ENCODE data around the gene GPR146.

Gene GPR146

DNA sequence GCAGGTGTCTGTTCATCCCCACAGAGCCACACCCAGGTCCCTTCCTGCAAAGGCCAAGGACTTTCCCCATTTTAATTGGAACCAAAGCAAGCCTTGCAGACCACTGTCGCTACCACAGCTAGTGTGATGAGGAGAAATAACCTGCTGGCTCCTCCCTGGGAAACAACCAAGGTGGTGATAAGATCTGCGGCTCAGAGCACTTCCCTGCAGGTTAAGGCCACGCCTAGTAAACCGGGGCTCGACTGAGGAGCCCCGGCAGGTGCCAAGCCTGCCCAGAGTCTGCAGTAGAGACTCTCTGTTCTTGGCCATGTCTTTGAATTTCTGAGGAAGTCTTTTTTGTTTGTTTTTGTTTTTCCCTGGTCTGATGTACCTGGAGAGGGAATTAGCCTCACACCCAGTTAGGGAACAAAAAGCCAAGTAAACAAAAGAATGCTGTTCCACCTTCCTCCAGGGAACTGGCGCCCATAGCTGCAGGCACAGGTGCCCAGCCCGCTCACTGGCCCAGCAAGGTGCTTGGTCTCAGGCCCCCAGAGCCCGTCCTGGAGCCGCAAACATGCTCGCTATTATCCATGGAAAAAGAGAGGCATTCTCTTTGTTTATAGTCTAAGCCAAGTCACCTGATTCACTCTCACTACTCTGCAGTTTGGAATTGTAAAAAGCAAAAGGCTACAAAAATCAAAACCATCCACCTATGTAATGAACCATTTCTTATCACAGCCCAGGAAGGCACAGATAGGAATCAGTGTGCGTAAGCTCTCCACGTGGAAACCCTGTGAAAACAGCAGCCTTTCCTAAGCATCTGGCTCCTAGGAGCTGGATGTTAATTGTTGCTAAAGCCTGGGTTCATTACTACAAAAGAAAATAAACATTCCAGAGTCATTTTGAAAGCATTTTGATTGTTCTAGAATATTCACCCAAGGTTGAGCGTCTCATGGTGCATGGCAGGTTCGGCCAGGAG is 2.7 kb downstream of the GPR146 start:
- no peak for DNase-seq

DNA sequence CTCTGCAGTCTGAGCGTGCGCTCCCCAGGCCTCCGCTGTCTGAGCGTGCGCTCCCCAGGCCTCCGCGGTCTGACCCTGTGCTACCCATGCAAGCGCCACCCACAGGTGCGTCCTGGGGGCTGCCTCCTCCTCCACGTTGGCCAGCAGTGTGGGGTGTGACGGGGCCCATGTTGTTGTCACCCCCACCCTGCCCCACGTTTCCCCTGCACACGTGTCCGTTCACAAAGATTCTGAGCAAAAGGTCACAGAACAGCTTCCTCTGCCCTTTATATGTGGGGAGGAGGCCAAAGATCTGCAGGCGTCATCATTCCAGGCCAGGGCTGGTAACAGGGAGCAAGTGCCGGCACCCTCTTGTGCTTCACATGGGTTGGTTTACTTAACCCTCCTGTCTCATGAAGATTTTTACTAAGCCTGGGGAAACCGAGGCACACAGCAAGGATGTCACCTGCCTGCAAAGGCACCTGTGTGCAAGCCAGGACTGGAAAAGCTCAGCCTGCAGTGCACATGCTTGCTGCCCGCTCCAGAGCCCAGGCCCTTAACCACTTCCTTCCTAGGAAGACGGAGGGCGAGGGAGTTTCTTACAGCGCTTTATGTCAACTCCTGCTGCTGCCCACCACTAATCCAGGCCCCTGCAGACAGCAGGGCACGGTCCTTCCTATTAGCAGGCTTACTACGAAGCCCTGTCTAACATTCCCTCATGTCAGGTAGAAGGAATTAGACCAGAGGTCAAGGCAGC is 4.8 kb downstream of the GPR146 start:
- DNase-seq, result no peak

DNA sequence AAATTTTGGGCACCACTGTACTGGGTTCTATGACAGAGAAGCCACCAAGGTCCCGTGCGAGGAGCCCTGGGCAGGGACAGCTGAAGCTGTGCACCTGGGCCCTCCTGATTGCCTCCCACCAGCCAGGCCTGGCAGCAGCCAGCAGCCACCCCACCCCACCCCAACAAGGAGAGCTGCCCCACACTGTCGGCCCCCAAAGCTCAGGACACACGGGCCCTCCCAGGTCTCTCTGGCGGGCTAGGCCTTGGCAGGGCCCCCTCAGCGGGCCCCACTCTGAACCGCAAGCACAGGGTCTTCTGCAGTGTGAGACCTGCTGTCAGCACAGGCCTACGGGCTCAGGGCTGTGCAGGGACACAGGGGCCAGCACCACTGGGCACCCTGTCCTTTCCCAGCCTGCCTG is 5.5 kb downstream of the GPR146 start:
- no peak for DNase-seq

DNA sequence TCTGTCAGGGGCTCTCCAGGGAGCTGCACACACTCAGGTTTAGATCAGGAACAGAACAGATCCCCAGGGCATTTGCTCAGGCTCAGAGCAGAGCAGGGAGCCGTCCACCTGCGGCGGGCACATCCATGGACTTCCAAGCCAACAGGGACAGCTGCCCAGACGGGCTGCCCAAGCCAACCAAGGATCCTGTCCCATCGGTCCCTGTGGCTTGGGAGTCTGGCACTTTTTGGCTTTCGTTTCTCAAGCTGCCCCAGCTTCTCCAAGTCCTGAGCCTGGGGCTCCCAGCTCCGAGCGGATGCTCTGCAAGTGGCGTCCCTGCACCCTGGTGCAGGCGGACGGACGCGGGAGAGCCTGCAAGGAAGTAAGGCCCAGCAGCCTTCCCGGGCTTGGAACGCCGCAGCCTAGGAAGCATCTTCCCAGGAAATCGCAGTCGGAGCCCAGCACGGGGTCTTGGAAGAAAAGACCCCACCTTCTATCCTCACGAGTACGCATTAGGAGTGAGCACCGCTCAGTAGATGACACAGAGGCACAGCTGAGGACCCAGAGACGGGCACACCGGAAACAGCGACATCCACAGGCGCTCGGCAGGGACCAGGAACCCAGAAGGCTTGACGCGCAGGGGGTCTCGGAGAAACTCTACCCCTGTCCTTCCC is 6.0 kb downstream of the GPR146 start:
- DNase-seq, result no peak

DNA sequence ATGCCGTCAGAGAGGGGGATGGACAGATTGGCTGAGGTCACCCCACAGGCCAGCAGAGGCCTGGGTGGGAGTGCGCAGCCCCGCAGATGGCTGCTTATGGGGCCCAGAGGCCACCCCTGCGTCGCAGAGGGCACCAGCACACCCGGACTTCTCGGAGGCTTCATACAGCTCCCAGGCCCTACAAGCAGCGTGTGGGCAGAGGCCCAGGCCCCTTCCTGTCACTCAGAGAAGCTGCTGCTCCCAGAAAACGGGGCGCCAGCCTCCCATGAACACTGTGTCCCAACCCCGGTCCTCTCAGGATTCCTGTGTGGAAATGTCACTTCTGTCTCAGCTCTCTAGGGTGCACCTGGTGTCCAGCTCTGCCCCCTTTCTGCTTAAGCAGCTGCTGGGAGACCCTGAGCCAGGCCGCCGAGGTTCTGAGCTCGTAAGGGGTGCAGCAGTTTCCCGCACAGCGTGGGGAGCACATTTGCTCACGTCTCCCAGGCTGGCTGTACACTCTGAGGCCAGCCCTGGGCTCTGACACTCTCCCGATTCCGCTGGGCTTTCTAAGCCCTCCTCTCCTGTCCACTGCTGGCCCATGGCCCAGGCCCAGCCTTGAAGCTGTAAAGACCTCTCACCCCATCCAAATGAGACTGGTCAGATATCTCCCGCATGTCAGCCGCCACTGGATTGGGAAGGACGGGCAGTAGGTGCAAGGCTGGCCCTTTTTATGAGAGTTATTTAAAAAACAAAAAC is 6.8 kb downstream of the GPR146 start:
- no peak for DNase-seq

DNA sequence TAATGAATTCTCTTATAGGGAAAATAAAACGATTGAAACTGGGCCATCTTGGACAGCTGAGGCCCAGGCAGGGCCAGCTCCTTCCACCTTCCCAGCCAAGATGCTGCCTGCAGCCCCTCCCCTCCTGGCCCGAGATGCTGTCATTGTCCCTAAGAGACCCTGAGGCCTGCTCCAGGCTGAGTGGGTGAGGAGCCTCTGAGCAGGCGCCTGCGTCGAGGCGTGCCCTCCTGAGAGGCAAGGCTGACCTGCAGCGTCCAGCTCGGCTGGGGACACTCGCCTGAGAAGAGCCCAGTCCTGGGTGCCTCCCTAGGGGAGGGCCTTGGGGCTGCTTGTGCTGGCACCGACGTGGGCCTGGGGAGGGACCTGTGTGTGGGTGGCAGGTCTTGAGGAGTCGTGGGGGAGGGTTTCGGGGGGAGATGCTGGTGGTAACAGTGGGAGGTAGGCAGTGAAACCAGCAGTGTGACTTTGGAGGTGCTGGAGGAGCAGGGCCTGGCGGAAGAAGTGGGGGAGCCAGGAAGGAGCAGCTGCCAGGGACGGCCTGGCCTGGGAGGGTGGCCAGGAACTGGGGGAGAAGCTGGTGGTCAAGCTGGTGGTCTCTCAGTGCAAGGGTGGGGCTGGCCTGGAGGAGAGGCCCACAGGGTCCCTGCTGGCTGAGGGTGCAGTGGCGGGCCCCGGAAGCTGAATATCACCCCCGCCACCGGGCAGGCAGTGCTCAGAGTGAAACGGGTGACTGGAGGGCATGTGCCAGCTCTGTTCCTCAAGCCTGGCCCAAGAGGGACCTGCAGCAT is 7.9 kb downstream of the GPR146 start:
- no peak for DNase-seq

DNA sequence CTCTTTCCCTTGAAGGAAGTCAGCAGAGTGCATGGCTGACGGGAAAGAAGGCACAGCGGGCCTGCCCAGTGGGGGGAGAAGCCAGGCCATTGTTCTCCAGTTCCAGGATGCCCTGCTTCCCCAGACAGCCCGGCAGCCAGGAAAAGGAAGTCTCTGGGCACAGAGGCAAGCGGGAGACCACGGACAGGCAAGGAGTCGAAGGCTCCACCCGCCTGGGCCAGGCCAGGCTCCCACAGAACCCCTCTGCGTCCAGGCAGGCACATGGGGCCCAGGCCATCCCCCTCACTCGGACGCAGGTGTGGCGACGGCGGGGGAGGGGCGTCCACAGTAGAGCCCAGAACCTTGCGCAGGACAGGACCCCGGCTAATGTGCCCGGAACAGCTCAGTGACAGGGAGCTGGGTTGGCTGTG is 8.7 kb downstream of the GPR146 start:
- DNase-seq, result no peak

DNA sequence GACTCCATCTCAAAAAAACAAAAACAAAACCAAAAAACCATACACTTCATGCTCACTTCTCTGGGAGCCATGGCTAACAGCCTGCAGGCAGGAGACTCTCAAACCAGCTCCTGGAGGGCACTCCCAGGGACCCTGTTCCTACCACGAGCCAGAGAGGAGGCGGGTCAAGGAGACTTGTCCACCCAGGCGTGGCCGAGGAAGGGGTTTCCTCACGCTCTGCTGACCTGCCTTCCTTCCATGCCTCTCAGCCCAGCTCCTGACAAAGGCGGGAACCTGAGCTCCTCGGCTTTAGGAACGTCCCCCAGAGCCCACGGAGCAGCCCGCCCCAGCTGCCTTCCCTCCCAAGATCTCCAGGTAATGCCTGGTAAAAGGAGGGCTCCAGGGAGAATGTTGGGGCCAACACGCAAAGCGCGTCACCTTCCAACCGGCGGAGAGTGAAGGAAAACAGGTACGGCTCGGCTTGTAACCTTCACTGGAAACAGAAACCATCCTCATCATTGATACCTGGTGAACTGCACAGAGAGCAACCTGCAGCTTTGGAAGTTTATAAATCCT is 9.5 kb downstream of the GPR146 start:
- no peak for DNase-seq

DNA sequence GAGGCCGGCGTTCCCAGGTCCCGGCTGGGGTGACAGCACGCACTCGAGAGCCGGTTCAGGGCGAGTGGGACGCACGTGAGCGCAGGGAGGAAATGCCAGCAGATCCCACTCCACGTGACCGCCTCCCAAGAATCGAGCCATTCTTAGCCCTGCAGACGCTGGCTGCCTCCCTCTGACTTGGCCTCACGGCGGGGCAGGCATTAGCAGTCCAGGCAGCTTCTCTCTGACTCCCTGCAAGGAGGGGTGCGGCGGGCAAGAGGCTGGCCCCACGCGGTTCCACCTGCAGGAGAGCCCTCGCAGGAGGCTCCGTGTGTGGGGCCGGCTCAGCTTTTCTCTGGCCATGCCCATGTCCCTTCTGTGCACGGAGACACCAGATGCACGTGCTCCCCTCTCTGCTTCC is 10.1 kb downstream of the GPR146 start:
- no peak for DNase-seq

DNA sequence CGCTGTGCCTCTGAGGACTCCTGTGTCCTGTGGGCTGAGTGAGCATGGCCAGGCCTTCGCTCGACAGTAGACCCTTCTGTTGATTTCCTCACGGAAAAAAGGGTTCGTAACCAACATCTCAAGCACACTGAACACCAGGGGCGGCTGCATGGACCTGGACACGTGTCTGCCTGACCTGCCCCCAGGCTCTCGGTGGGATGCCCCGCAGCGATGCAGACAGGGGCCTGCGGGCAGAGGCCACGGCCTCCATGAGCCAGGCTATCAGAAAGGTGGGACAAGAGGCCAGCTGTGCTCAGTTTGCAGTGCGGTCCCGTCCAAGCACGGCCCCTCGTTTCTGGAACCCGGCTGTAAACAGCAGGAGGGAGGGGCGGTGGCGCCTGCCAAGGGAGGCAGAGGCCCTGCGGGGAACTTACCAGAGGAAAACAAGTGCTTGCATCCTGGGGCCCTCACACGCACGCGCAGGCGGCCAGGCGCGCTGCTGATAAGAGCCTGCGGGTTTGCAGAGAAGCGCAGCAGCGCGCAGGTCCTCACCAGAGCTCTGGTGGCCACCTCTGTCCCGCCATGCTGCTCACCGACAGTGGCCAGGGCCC is 10.6 kb downstream of the GPR146 start:
- peak; percentile 94 for DNase-seq

DNA sequence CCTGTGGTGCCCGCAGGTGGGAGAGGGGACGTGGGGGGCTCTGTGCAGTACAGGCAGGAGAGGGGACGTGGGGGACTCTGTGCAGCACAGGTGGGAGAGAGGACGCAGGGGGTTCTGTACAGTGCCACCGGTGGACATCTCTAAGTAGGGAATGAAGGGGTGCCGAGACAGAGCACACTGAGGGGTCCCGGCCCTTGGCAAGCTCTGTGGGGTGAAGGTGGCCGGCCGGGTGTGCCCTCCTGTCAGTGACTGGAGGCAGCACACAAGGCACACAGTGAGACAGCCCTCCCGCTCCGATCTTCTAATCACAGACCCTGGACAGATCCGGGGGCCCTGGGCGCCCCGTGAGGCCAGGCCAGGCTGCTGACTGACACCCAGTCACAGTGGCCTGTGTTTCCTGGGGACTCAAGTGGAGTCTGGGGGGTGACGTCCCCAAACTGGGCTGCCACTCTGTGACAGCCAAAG is 11.2 kb downstream of the GPR146 start:
- DNase-seq, result peak; percentile 39

DNA sequence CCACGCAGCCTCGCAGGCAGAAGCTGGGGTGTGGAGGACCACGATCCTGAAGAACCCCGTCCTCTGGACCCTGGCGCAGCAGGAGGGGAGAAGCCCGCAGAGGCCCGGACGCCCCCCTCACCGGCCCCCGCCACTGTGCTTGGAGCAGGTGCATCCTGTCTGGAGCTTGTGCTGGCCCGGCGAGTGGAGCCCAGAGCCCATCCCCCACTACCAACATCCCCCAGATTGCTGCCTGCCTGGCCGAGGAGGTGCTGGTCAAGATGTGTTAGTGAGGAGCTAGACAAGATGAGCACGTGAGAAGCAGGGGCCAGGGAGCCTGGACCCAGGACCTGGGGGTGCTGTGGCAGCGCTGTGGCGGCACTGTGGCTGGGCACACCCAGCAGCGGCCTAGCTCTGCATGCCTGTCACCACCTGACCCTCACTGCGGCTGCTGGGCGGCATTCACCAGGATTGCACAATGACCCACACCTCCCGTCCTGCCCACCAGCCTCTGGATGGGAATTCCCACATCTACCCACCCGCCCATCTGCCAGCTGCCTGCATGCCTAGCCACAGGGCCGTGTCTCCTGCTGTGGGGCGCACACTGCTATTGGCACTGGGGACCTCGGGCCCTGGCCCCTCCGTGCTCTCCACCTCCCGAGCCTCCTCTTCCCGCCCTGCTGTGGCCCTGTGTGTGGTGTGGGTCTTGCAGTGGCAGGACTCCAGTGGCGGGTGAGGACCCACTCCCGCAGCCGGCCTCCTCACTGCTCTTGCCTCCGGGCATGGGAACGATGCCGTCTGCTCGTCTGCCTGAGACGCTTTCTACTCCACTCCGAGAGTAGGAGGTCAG is 11.8 kb downstream of the GPR146 start:
- peak; percentile 23 for DNase-seq

DNA sequence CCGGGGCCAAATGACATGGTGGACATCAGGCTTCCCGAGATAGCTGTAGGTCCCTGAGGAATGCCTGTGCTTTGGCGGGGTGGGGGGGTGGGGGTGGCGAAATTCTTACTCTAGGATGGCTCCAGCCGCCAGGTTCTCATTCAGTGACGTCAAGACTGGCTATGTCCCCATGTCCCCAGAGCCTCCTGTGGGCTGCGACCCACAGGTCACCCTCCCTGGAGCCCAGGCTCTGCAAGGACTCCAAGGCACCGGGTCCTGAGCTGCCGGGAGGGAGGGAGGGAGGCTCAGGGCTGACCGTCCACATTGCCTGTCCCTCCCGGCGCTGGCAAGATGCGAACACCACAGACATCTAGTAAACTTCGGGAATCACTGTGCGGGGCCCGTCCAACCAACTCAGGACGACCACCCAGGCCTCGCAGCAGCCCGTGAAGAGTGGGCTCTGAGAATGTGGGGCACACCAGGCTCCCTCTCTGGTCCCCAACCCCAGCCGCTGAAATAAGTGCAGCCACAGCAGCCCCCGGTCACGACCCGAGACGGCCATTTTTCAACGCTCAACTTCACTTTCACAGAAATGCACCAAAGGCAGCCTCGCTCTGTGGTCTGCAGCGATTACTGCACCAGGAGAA is 12.6 kb downstream of the GPR146 start:
- DNase-seq, result no peak

DNA sequence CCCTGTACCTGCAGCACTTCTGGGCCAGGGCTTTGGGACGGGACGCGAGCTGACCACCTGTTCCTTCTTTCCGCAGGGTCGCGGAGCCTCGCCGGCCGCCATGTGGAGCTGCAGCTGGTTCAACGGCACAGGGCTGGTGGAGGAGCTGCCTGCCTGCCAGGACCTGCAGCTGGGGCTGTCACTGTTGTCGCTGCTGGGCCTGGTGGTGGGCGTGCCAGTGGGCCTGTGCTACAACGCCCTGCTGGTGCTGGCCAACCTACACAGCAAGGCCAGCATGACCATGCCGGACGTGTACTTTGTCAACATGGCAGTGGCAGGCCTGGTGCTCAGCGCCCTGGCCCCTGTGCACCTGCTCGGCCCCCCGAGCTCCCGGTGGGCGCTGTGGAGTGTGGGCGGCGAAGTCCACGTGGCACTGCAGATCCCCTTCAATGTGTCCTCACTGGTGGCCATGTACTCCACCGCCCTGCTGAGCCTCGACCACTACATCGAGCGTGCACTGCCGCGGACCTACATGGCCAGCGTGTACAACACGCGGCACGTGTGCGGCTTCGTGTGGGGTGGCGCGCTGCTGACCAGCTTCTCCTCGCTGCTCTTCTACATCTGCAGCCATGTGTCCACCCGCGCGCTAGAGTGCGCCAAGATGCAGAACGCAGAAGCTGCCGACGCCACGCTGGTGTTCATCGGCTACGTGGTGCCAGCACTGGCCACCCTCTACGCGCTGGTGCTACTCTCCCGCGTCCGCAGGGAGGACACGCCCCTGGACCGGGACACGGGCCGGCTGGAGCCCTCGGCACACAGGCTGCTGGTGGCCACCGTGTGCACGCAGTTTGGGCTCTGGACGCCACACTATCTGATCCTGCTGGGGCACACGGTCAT is 13.3 kb downstream of the GPR146 start:
- no peak for DNase-seq

DNA sequence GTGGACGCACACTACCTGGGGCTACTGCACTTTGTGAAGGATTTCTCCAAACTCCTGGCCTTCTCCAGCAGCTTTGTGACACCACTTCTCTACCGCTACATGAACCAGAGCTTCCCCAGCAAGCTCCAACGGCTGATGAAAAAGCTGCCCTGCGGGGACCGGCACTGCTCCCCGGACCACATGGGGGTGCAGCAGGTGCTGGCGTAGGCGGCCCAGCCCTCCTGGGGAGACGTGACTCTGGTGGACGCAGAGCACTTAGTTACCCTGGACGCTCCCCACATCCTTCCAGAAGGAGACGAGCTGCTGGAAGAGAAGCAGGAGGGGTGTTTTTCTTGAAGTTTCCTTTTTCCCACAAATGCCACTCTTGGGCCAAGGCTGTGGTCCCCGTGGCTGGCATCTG is 14.0 kb downstream of the GPR146 start:
- DNase-seq, result no peak

DNA sequence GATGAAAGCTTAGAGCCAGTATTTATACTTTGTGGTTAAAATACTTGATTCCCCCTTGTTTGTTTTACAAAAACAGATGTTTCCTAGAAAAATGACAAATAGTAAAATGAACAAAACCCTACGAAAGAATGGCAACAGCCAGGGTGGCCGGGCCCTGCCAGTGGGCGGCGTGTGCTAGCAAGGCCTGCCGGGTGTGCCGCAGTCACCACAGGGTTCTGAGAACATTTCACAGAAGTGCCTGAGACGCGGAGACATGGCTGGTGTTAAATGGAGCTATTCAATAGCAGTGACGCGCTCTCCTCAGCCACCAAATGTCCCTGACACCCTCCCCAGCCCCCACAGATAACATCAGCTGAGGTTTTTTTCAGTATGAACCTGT is 14.5 kb downstream of the GPR146 start:
- peak; percentile 64 for DNase-seq

DNA sequence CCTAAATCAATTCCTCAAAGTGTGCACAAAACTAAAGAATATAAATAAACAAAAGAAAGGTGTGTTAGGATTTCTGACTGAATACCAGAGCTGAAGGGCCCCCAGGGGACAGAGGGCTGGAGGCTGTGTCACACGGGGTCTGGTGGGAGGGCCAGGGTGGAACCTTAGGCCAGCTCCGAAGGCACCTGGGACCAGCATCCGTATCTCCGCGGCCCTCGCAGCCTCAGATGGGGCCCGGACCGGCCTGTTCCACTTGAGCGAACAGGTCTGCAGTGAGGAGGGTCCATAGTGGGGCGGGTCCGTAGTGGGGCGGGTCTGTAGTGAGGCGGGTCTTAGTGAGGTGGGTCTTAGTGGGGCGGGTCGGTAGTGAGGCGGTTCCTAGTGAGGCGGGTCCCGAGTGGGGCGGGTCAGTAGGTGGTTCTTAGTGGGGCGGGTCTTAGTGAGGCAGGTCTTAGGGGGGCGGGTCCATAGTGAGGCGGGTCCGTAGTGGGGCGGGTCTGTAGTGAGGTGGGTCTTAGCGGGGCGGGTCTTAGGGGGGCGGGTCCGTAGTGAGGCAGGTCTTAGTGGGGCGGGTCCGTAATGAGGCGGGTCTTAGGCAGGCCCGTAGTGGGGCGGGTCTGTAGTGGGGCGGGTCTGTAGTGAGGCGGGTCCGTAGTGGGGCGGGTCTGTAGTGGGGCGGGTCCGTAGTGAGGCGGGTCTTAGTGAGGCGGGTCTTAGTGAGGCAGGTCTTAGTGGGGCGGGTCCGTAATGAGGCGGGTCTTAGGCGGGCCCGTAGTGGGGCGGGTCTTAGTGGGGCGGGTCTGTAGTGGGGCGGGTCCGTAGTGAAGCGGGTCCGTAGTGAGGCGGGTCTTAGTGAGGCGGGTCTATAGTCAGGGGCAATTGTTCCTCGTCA is 15.1 kb downstream of the GPR146 start:
- peak; percentile 72 for DNase-seq
